NT2/D1 (cell line): Measurements from ENCODE around the gene LPO.

Experiments
- DNase-seq: peaks from one replicate; pipeline ENCODE4 v3.0.0-alpha.2; 2011; ENCODE audit warnings: low read depth, low spot score
- H3K27me3 ChIP-seq: 2 replicates; pipeline ENCODE4 v1.6.0; 2011; ENCODE audit warnings: mild to moderate bottlenecking; ENCODE audit not compliant: insufficient read length, insufficient read depth
- H3K36me3 ChIP-seq: 2 replicates; pipeline ENCODE4 v1.6.1; 2011; ENCODE audit warnings: mild to moderate bottlenecking, low read length, mixed read lengths; ENCODE audit not compliant: insufficient read depth, insufficient read length
- H3K4me1 ChIP-seq: 2 replicates; pipeline ENCODE4 v1.5.1; 2011; ENCODE audit not compliant: insufficient read depth, insufficient read length
- H3K4me3 ChIP-seq: 2 replicates; pipeline ENCODE4 v1.5.1; 2011; ENCODE audit warnings: low read depth; ENCODE audit not compliant: insufficient read length
- H3K9ac ChIP-seq: 2 replicates; pipeline ENCODE4 v1.6.0; 2011; ENCODE audit warnings: low read depth; ENCODE audit not compliant: insufficient read length
- H3K9me3 ChIP-seq: 2 replicates; pipeline ENCODE4 v1.5.1; 2011; ENCODE audit warnings: mild to moderate bottlenecking, low read length; ENCODE audit not compliant: insufficient read depth
- SUZ12 ChIP-seq: IDR thresholded peaks from 2 replicates; pipeline ENCODE4 v1.6.1; 2011; ENCODE audit not compliant: insufficient read length, insufficient read depth; ENCODE audit errors: extremely low read depth
- YY1 ChIP-seq: IDR thresholded peaks from 2 replicates; pipeline ENCODE4 v1.6.1; 2011; ENCODE audit not compliant: insufficient read length, insufficient read depth
- ZNF274 ChIP-seq: IDR thresholded peaks from 2 replicates; pipeline ENCODE4 v1.6.1; 2011; ENCODE audit warnings: mild to moderate bottlenecking, low read depth, low read length

Gene LPO

GRCh38 chr17:58264407-58265103 lies 26.2 kb downstream of the LPO start:
- TF ChIP-seq YY1 = no peak
- no peak for TF ChIP-seq ZNF274
- TF ChIP-seq SUZ12 = no peak
- H3K27me3 ChIP-seq = peaks cover 3% of the 10 kb centered on the region

GRCh38 chr17:58265271-58265670 lies 26.9 kb downstream of the LPO start:
- Histone ChIP-seq H3K4me1 (no peaks in the 10 kb centered on the region), H3K36me3 (no peaks in the 10 kb centered on the region), H3K9ac (no peak overlapping the region), H3K27me3 (peaks cover 3% of the 10 kb centered on the region), H3K4me3 (no peak overlapping the region), H3K9me3 (no peaks in the 10 kb centered on the region)
- no peak for TF ChIP-seq SUZ12
- DNase-seq = no peak

More at GRCh38 chr17:58264407-58265103, 26.2 kb downstream of the LPO start:
- H3K4me1 ChIP-seq = no peaks in the 10 kb centered on the region
- H3K9ac ChIP-seq = no peak overlapping the region
- no peak for DNase-seq
- no peaks in the 10 kb centered on the region for H3K36me3 ChIP-seq
- H3K4me3 ChIP-seq = no peak overlapping the region
- no peaks in the 10 kb centered on the region for H3K9me3 ChIP-seq

- H3K9me3 ChIP-seq = no peaks in the 10 kb centered on the region
- H3K27me3 ChIP-seq = peaks cover 3% of the 10 kb centered on the region
- no peak overlapping the region for H3K4me3 ChIP-seq
- TF ChIP-seq YY1 = no peak
- no peak for TF ChIP-seq SUZ12
- no peak for TF ChIP-seq ZNF274
- H3K4me1 ChIP-seq = no peaks in the 10 kb centered on the region
- no peaks in the 10 kb centered on the region for H3K36me3 ChIP-seq
- DNase-seq = no peak
- H3K9ac ChIP-seq = no peak overlapping the region
Observed at GRCh38 chr17:58265902-58266875, 27.8 kb downstream of the LPO start.

- TF ChIP-seq YY1 (no peak), ZNF274 (no peak), SUZ12 (no peak)
- no peak overlapping the region for H3K4me3 ChIP-seq
- H3K4me1 ChIP-seq = no peaks in the 10 kb centered on the region
- no peaks in the 10 kb centered on the region for H3K36me3 ChIP-seq
- no peak overlapping the region for H3K9ac ChIP-seq
- peaks cover 3% of the 10 kb centered on the region for H3K27me3 ChIP-seq
- no peaks in the 10 kb centered on the region for H3K9me3 ChIP-seq
- no peak for DNase-seq
Observed at GRCh38 chr17:58267347-58268324, 29.3 kb downstream of the LPO start.

GRCh38 chr17:58268326-58268725 lies 29.9 kb downstream of the LPO start:
- Histone ChIP-seq H3K9me3 (no peaks in the 10 kb centered on the region), H3K36me3 (no peaks in the 10 kb centered on the region), H3K27me3 (peaks cover 3% of the 10 kb centered on the region), H3K9ac (no peak overlapping the region), H3K4me1 (no peaks in the 10 kb centered on the region), H3K4me3 (no peak overlapping the region)
- no peak for DNase-seq
- TF ChIP-seq ZNF274 (no peak), SUZ12 (no peak), YY1 (no peak)

GRCh38 chr17:58268774-58269556 lies 30.6 kb downstream of the LPO start:
- H3K4me3 ChIP-seq = no peak overlapping the region
- no peak for DNase-seq
- TF ChIP-seq SUZ12 = no peak
- no peak for TF ChIP-seq ZNF274
- TF ChIP-seq YY1 = no peak
- peaks cover 3% of the 10 kb centered on the region for H3K27me3 ChIP-seq
- no peaks in the 10 kb centered on the region for H3K36me3 ChIP-seq
- no peak overlapping the region for H3K9ac ChIP-seq
- H3K4me1 ChIP-seq = no peaks in the 10 kb centered on the region
- no peaks in the 10 kb centered on the region for H3K9me3 ChIP-seq
